GM19397 (cell line): ENCODE data around the gene PDE4D.

Experiments
- ATAC-seq: cut with Tn5 transposase; IDR thresholded peaks from one replicate; pipeline ENCODE4 v1.9.1; 2021; ENCODE audit warnings: mild to moderate bottlenecking, moderate library complexity; ENCODE audit not compliant: unreplicated experiment

Gene PDE4D

DNA sequence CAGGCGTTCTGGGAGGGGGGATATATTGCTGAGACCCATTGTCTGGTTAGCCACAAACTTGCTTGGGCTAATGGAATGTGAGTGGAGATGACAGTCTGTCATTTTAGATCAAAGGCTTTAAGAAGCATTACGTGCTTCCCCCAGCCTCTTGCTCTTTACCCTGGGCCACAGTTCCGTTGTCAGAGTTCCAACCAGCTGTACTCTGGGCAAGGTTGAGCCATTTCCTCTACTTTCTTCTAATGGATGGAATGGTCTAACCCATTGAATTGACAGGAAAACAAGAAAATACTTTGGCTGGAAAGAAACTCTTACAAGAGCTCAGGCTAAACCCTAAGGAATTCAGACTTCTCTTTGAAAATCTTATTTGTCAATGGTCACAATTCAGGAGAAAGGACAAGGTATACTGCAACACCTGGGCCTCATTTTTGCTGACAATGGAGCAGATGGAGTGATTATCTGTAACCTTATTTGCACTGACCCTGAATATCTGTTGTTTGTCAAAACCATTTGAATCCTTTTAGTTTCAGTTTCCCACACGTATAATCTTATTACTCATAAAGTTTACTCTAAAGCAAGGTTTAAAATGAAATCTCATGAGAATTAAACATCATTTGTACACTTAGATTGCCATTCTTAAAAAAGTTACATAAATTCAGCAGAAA is 231.4 kb downstream of the PDE4D start:
- ATAC-seq, result no peak

DNA sequence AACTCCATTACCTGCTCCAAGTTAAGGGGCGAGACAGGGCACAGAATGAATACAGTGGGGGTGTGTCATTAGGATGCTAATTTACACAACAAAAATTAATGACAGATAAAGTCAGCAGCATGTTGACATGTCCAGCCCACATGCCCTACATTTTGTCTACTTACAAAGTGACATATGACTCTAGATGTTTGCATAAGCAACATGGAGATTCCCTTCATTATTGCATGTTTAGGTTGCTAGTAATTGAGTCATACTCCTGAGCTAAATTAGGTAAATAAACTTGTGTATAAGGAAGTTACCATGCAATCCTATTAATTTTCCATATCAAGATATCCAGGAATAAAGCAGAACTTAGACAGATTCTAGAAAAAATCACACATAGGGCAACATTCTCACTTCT is 232.2 kb downstream of the PDE4D start:
- no peak for ATAC-seq

DNA sequence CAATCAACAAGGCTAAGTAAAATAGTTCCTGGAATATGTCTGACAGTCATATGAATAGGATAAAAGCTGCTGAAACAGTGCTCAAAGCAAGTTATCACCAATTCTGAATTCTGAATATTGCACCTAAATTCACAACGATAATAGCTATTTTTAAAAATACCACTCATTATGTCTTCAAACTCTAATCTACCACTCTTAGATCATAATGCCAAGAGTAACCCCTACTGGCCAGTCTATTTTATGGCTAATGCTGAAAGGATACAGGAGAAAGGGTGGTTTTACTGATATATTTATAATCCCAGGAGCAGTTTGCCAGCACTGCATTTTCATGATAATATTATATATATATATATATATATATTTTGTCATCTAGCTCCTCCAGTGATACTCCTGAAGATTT is 232.8 kb downstream of the PDE4D start:
- no peak for ATAC-seq

DNA sequence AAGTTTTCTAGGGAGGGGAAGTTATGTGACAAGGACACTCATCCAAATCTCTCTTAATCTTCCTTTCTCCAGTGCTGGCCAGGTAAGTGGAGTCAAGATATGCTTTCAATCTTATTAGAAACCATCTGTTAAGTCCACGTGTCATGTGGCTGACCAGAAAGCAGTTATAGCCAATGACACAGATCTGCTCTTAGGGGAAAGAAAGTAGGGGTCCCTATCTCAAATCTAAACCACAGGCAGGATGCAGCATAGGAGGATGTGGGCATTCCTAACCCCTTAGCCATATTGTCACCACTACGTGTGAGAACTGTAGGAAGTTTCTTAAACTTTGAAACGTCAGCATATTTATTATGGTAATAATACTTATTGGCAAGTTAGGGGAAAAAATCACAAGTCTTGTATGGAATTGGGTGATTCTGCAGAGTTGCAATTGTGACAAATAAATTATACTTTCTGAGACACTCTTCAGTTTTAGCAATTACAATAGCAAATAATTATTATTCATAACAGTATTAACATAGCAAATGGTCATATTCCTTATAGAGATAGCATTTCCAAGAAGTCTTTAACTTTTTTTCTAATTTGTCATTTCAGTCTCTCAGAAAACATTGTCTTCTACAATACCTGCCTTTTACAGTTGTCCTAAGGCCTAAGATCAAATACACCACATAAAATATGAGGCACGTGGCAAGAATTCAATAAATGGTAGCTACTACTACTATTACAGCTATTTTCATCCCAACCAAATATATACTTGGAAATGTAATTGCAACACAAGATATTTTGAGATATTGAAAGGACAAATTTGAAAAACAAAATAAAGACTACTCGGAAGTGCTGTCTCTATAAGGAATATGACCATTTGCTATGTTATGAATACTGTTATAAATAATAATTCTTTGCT is 236.9 kb downstream of the PDE4D start:
- ATAC-seq, result no peak

DNA sequence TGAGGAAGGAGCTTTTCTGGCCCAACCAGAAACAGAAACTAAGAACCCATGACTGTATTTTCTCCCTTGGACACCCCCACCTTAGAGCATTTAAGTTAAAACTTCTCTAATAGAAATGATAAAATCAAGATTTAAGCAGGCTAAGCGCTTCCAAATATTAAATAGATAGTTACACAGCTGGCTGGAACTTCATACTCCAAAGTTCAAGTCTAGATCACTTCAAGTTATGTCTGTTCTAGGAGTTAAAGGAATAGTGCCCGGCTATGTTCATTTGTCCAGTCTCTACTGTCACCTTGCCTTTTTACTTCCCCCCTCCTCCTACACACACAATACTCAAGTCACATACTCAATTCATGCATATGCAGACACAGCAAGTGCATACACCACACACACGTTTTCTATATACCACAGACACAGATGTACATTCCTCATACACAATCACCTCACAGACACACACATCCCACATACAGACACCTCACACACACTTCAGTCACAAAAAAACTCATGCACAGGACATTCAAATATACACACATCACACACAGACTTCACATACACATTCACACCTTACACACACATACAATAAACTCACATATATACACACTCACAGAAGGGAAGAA is 237.7 kb downstream of the PDE4D start:
- no peak for ATAC-seq

DNA sequence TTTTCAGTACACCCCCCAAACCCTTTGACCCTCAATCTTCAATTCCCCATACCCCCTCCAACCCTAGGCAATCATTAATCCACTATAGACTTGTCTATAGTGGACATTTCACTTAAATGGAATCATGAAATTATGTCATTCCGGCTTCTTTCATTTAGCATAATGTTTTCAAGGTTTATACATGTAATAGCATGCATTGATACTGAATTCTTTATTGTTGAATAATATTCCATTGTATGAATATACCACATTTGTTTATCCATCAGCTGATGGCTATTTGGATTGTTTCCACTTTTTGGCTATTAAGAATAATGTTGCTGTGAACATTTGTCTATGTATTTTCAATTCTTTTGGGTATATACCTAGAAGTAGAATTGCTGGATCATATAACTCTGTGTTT is 238.8 kb downstream of the PDE4D start:
- ATAC-seq, result no peak

DNA sequence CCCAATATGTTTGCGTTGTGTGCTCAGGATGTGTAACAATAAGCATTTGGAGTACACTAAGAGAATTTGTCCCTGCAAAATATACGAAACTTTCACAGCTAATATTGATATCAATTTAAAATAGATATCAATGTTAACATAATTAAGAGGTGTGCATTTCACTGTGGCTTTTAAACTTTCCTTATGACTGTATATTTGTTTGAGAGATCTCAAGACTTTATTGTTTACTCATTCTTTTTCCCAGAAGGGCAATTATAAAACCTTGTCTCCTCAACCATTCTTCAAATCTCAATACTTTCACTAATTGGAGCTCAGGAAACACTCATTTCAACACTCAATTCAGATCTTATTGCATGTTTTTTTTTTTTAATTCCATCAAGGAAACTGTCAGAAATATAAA is 241.1 kb downstream of the PDE4D start:
- ATAC-seq, result no peak

DNA sequence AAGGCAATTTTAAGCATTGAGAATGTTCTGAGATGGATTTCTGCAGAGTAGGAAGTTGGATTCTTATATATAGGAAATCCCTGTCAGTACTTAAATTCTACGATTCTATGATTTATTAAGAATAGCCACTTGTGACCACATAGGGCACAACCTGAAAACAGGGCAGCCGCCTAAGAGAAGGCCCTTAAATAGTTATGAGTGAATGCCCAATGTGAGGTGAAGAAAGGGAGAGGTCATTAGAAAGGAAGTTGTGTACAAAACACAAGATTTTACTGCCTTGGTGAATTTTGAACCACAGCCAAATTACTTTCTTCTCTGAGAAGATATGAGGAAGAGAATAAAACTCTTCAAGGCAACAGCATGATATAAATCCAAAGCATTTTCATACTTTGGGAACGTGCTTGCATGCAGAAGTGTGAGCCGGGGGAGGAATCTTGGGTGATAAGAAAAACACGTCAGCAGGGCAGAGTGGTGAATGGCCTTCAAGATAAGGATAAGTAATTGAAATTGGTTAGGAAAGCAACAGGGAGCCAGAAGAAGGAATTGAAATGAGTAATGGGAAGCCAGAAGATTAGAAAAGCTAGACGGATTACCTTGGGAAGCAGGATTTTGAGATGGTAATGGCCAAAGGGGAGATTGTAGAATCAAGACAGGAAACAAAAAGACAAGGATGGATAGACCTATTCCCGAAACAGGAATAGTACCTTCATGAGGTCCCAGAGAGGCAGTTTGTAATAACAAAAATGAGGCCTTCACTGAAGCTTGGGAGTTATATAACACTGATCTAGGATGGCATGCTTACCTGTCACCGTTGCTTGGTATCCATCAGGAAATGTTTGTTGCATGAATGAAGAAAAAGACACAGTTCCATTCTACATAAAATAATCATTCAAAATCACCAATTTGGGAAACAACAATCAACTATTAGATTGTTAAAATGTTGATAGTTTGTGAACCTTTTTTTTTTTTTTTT is 244.3 kb downstream of the PDE4D start:
- no peak for ATAC-seq

DNA sequence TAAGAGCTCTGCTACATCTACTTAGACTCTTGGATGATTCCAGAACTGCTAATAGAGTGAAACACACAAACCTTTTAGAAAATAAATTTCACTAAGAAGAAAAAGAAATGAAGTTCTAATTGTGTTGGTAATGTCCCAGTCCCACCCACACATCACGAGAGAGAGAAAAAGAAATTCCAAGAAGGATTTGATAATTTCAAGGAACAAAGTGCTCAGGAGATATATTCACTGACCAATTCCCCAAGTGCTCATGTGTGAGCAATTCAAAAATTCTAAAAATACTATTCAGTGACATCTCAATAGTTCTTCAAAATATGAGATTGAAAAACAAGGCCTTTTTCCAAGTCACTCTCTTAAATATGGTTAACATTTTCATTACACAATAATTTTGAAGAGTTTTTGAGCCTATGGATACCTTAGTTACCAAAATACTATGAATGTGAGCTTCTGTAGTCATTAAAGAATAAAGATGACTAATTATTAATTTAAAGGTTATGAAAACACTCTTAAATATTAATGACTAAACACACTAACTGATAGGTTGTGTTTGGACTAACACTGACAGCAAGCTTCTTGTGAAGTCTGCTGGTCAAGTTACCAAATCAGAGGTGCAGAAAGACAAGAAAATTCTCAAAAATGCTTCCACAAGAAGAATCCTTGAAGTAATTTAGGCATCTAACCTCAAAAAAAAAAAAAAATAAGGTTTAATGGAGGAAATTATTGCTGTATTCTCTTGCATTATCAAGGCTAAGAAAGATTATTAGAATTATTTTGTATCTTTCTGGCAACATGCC is 245.3 kb downstream of the PDE4D start:
- ATAC-seq, result no peak

DNA sequence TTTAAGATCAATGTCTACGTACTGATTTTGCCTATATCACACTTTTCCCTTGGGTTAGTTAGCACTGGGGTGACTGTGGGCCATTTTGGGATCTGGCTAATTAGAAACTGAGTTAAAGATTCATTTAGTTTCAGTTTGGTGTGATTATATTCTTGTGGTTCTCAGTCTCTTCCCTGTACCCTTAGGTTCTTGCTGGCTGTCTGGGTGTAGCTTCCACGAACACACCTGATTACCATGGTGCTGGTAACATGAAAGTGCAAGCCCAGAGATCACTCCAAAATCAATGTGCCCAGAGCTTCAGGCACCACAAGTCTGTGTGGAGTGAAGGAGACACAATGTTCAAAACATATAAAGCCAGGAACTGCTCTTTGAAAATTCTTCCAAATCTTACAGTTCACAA is 248.1 kb downstream of the PDE4D start:
- ATAC-seq, result no peak

DNA sequence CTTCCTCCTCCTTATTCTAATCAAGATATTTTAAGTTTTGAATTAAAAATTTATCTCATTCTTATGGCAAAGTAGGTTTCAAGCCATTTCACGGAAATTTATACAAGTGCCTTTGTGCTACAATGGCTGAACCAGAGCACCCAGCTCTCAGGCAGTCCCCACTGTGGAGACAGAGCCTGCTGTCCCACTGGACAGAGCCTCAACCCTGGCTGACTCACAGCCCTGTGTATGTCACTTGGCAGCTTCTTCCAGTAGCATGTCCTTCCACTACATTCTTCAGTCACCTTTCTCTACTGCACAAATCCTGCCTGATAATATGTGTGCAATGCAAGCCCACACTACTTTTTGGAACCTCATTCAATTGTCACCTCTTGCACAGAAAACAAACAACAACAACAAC is 253.1 kb downstream of the PDE4D start:
- ATAC-seq, result no peak

DNA sequence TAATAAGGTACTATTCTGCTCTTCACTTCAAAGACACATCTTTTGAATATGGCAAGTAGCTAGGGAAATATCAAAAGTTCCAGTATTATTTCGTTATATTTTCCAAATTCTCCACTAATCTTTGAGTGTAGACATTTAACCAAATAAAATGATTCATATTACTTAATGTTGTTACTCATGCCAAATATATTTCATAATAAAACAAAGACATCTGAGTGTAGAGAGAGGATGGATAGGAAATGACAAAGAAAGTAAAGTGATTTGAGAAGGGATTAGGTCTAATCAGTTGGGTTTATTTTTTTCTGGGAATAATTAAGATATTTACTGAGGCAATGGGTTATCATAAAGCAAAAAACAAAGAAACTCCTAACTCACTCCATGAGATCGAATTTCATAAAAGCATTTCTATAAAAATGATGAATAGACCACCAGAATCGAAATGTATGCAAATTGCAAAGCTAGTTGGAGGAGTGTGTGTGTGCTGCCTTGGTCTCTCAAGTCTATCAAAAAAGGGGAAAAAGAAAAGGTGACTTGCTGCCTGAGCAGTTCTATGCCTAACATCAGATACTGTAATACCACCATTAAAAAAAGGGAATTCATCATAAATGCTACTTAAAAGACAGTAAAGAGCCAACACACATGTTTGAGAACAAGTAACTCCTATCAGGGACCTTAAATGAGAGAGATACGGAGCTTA is 255.5 kb downstream of the PDE4D start:
- ATAC-seq, result no peak

DNA sequence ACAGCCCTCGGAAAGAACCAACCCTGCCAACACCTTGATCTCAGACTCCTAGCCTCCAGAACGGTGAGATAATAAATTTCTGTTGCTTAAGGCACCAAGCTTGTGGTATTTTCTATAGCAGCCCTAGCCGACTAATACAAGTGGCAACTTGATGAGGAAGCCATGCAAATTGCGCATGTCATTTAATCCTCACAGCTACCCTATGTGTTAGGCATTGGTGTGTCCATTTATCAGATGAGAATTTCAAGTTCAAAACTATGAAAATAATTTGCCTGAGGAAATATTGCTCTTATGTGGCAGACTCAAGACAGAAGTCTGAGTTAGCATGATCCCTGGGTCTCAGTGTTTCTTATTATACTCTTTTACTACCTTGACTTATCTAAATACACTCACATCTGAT is 264.0 kb downstream of the PDE4D start:
- ATAC-seq, result no peak

DNA sequence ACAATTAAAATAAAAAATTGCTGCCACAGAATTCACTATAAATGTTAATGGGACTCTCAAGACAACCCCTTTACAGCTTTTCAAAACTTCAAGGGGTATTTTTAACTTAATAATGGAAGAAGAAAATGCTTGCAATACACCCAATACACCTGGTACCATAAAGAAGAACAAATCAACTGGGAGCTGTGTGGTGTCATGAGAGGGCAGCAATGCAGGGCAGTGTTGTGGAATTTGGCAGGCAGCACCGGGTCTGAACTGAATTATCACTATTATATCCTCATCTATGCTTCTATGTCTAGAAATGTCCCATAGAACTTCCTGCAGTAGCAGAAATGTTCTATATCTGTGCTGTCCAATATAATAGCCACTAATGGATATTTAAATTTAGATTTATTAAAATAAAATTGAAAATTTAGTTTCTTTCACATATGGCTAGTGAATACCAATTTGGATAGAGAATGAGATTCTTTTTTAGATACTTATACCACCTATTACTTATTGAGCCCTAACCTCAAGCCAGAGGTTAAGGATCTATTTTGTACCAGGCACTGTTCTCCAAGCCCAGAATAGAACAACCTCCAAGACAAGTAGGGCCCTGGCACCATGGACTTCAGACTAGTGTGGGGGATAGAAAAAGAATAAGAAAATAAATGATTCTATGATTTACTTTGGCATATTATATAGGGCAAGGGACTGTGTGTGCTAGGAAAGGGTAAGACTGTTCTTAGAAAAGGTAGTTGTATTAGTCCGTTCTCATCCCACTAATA is 265.3 kb downstream of the PDE4D start:
- ATAC-seq, result no peak

DNA sequence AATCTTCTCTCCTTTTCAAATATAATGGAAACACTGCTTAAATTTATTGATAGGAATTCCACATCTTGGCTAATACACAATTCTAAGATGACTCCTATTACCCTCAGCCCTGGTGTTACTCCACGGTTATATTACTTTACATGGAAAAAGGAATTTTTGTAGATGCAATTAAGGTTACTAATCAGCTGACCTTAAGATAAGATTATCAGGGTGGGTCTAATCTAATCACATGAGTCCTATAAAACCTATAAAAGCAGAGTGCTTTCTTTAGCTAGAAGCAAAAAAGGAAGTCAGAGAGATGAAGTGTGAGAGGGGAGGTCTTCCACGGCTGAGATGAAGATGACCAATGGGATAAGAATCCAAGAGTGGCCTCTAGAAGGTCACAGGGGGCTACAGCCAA is 268.6 kb downstream of the PDE4D start:
- no peak for ATAC-seq

DNA sequence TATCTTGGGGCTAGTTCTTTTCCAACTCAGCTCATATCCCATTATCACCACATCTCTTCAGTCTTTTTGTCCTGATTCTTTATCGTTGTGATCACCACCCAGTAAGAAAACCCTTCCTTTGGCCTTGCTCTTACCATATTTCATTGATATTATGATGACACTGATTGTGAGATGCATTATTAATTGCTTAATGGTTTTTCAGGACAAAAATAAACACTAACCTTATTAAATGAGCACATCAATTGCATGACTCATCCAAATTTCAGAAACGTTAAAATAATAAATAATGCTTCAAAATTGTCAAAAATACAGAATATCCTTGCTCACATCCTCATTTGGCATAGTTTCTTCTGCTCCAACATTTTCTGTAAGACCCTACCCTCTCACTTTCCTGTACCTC is 270.7 kb downstream of the PDE4D start:
- no peak for ATAC-seq

DNA sequence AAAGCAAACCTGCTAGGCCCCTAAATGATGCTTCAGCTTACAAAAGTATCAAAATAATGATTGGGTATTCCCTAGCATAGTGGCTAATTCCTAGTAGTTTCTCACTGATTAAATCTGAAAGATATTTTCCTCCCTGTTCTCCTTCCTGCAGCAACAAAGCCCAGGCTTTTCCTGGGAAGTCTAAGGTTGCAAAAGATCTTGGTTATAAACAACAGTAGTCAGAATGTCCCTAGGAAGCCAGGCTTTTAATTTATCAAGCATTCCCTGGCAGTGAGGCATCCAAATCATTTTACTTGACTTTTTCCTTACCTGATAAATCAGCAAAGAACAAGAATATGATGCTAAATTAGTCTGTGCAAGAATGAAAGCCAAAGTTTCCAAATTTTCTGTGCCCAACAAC is 272.0 kb downstream of the PDE4D start:
- ATAC-seq, result no peak

DNA sequence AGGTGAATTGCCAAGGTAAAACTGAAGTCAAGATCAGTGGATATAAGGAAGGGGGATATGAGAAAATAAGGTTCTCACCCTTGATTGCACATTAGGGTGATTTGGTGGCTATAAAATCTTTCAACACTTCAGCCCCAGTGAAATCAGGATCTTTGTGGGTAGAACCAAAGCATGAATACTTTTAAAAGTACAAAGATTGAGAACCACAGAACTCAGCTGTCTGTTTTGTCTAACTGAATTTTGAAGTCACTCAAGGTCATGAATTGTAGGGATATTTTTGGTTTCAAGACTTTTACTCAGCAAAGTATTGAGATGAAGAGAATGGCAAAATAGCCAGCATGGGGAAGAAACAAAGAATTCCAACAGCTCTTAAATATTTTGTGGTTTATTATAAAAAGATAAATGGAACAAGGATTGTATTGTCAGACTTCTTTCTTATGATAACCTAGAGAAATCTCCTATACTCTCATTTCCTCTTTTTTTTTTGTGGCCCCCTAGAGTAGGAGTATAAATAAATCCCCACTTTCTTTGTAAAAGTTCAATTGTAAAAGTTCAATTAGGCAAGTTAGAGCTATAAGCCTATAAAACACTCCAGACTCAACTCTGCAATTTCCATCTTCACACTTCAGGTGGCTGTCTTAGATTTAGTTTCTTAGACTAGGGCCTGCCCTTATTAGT is 272.9 kb downstream of the PDE4D start:
- no peak for ATAC-seq
